Memory B cell (primary cell): Measurements from ENCODE around the gene NPHS2.
A peak's percentile ranks its signal among the peaks of the same experiment; 100 is the strongest.
"Not testable (repeated sequence)": the region's sequence is repeated elsewhere in the genome, so short reads cannot be mapped to it uniquely, and the experiment has no call there.

Experiments
- ATAC-seq: fragments of 150-1000 bp; cut with Tn5 transposase; 2 replicates; pipeline ENCODE4 v1.10.0; 2021; ENCODE audit warnings: low read depth, mild to moderate bottlenecking, moderate library complexity
- DNase-seq, 2 donors: peaks; one replicate each; pipeline ENCODE4 v3.0.0; 2022; ENCODE audit warnings: low spot score in 2 of 2
- H3K27ac Mint-ChIP-seq: one replicate; pipeline ENCODE4 v1.8.0; 2022; ENCODE audit warnings: mild to moderate bottlenecking, moderate library complexity, mixed read lengths
- H3K27me3 Mint-ChIP-seq: one replicate; pipeline ENCODE4 v1.8.0; 2022; ENCODE audit warnings: mixed read lengths
- H3K36me3 Mint-ChIP-seq: one replicate; pipeline ENCODE4 v1.8.0; 2022; ENCODE audit warnings: mild to moderate bottlenecking, mixed read lengths
- H3K4me1 Mint-ChIP-seq: one replicate; pipeline ENCODE4 v1.8.0; 2022; ENCODE audit warnings: mixed read lengths
- H3K4me3 Mint-ChIP-seq: one replicate; pipeline ENCODE4 v1.8.0; 2022; ENCODE audit warnings: mild to moderate bottlenecking, moderate library complexity, mixed read lengths
- H3K9me3 Mint-ChIP-seq: one replicate; pipeline ENCODE4 v1.8.0; 2022; ENCODE audit warnings: mixed read lengths

The NPHS2 gene

DNA sequence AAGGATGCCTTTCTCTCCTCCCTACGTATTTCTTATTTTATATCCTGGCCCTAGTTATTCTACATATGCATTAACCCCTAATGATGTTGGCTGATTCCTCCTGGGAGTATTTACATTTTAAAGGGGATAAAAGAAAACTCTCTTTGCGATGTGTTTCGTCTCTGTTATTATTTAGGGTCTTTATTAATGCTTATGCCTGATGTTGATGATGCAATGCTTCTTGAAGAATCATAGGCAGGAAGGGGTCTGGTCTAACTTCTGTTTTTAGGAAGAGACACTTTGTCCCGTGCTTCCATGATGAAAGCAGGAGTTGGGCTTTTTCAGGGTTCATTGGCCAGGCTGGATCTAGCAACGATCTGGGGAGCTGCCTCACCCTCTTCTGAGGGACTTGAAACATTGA, 761 bp upstream of the NPHS2 start:
- Mint-ChIP-seq H3K4me1 (peaks cover 3% of the 10 kb centered on the region), H3K4me3 (peak overlapping the region; percentile 27), H3K9me3 (no peaks in the 10 kb centered on the region), H3K27me3 (peaks cover 27% of the 10 kb centered on the region), H3K36me3 (no peaks in the 10 kb centered on the region), H3K27ac (no peak overlapping the region)
- DNase-seq (no peak), ATAC-seq (no peak)

DNA sequence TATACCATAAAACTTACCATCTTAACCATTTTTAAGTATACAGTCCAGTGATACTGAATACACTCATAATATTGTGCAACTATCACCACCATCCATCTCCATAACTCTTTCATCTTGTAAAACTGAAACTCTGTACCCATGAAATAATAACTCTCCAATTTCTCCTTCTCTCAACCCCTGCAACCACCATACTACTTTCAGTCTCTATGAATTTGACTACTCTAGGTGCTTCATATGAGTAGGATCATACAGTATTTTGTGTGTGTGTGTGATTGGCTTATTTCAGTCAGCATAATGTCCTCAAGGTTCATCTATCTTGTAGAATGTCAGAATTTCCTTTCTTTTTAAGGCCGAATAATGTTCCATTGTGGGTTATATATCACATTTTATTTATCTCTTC, 17.7 kb downstream of the NPHS2 start:
- H3K9me3 Mint-ChIP-seq, result no peaks in the 10 kb centered on the region
- H3K36me3 Mint-ChIP-seq, result no peaks in the 10 kb centered on the region
- no peak for DNase-seq
- H3K4me1 Mint-ChIP-seq, result no peaks in the 10 kb centered on the region
- no peak for ATAC-seq
- no peak overlapping the region for H3K4me3 Mint-ChIP-seq
- H3K27ac Mint-ChIP-seq, result no peak overlapping the region
- peaks cover 8% of the 10 kb centered on the region for H3K27me3 Mint-ChIP-seq

DNA sequence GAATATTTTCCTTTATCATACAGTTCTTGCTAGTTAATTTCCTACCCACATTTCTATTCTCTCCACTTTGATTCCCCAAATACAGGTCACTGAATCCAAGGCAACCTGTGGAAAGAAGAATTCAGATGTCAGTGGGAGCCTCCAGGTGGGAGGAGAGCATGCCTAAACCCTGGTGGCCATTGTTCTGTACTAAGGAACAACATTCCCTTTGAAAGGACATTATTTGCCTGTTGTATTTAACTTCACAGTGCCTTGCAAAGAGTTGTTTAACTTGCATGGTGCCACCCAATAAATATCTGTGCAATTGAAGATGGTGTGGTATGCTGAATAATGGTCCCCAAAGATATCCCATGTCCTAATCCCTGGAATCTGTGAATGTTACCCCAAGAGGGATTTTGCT, 21.3 kb downstream of the NPHS2 start:
- peaks cover 4% of the 10 kb centered on the region for H3K4me1 Mint-ChIP-seq
- H3K36me3 Mint-ChIP-seq, result no peaks in the 10 kb centered on the region
- no peak overlapping the region for H3K4me3 Mint-ChIP-seq
- no peak overlapping the region for H3K27ac Mint-ChIP-seq
- no peak for ATAC-seq
- peaks cover 7% of the 10 kb centered on the region for H3K27me3 Mint-ChIP-seq
- no peaks in the 10 kb centered on the region for H3K9me3 Mint-ChIP-seq
- no peak for DNase-seq

DNA sequence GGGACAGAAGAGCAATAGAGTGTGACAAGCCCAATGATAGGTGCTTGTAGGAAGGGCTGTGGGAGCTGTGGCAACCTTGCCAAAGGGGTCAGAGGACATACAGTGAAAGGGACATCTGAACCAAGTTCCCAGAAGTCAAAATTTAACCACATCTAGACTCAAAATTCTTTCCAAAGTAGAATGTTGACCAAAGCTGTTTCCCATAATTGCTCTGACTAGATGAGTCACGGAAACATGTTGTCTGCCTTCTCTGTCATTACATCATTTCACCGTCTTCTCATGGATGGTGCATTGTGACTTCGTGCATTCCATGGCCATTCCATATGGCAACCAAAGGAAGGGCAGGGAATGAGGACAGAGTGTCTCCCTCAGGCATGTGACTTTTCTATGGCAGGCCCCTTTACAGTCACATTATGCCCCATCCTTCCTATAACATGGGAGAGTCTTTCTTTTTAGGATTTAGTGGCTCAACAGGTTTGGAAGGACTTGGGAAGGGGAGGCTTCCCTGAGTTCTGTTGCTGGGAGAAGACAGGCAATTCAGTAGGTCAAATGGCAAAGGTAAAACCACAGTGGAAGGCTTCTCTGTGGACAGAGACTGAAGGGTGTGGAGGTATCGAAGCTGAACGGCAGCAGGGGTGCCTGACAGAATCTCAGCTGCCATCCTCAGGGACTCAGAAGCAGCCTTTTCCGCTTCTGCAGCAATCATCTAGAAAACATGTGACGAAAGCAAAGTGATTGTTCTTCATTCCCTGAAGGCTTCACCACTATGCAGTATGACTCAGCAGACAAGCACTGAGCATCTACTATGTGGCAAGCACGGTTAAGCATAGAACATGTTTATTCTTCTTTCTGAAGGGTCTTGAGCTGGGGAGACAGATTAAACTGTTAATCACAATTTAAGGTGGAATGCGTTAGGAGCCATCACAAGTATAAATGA, 24.7 kb downstream of the NPHS2 start:
- ATAC-seq (no peak), DNase-seq (no peak)
- Mint-ChIP-seq H3K27ac (no peak overlapping the region), H3K9me3 (no peaks in the 10 kb centered on the region), H3K4me3 (no peak overlapping the region), H3K4me1 (peaks cover 4% of the 10 kb centered on the region), H3K27me3 (peaks cover 3% of the 10 kb centered on the region), H3K36me3 (no peaks in the 10 kb centered on the region)

DNA sequence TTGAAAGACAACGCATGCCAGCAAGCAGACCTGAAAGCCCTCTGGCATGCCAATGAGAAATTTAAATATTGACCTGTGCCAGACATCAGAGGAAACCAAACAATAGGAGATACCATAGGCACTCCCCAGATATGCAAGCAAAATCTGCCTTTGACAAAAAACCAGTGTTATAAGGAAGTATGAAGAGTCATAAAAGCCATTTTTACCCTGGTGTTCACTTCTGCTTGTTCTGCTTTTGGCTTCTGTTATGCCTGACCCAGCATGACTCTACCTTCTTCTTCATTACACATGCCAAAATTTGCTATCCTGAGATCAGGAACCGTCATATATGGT, 26.4 kb downstream of the NPHS2 start:
- Mint-ChIP-seq H3K4me1 (peaks cover 4% of the 10 kb centered on the region), H3K4me3 (no peak overlapping the region), H3K36me3 (no peaks in the 10 kb centered on the region), H3K27ac (no peak overlapping the region), H3K27me3 (peaks cover 5% of the 10 kb centered on the region), H3K9me3 (no peaks in the 10 kb centered on the region)
- DNase-seq (no peak), ATAC-seq (no peak)

DNA sequence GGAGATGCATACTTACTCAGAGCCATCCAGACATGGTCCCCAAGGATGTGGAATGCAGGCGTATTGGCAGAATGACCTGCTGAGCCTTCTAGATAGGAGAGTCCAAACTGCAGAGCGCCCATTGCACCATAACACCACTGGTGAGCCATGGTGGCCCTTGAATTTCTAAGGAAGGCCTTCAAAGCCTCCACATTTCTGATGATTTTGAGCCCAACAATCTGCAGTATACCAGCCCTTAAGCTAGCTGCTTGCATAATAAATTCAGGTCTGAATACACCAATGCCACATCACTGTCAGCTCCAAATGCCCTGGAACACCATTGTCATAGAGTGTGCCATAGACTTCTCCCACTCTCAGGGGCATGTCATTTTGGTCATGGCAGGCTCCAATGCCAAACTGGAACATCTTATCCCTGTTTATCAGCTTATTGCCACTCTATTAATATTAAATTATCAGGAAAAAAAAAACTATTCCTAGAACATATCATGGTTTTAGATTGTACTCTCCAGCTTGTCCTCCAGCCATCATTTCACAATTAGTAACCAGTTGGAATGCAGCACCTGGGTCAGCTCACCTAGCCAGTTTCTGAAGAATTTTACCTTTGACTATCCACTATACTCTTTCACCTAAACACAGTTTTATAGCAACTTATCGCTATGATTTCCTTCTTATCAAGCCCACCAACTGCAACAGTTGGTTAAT, 26.9 kb downstream of the NPHS2 start:
- Mint-ChIP-seq H3K36me3 (no peaks in the 10 kb centered on the region), H3K4me1 (peaks cover 4% of the 10 kb centered on the region), H3K9me3 (no peaks in the 10 kb centered on the region), H3K27ac (no peak overlapping the region), H3K4me3 (no peak overlapping the region), H3K27me3 (peaks cover 5% of the 10 kb centered on the region)
- no peak for DNase-seq
- ATAC-seq, result no peak

DNA sequence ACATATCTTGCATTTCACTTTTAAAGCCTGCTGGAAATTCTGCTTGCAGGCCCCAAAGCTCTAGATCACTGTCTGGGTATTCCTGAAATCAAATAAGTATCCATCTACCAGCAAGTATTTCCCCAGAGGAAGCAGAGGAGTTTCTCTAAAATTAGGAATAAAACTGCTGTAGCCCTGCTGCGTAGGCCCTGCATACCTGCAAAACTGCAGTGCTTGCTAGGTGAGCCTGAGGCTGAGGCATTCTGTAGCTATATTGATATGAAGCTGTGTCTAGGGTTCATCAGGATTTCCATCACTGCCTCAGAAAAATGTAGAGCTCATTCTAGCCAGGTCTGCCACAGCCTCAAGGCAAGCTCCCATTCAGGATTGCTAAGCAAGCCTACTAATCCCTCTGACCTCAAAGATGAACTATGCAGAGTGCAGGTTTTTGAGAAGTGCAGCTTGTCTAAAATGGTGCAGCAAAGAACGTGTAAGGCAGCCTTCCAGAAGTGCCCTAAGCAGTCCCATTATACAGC, 28.7 kb downstream of the NPHS2 start:
- ATAC-seq (no peak), DNase-seq (no peak)
- Mint-ChIP-seq H3K4me3 (no peak overlapping the region), H3K36me3 (no peaks in the 10 kb centered on the region), H3K27me3 (peaks cover 8% of the 10 kb centered on the region), H3K27ac (no peak overlapping the region), H3K9me3 (no peaks in the 10 kb centered on the region), H3K4me1 (peaks cover 3% of the 10 kb centered on the region)

DNA sequence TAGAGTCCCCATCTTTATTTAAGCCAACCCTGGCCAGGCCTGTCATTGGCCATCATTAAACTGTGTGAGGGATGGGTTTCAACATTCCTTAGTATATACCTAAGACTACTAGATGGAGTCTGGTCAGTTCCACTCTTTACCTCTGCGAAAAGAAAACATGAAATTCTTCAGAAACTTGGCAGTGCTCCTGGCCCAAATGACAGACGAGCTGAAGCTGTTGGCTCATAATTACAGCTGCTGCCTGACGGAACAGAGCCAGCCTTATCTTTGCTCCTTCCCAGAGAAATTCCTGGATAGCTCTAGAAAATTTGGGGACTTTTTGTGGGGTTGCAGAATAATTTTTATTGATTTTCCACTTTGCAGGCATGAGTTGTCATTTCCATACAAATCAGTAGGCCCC, 30.4 kb downstream of the NPHS2 start:
- H3K9me3 Mint-ChIP-seq, result no peaks in the 10 kb centered on the region
- no peak overlapping the region for H3K4me3 Mint-ChIP-seq
- no peak for DNase-seq
- no peaks in the 10 kb centered on the region for H3K4me1 Mint-ChIP-seq
- ATAC-seq, result no peak
- no peaks in the 10 kb centered on the region for H3K36me3 Mint-ChIP-seq
- peaks cover 6% of the 10 kb centered on the region for H3K27me3 Mint-ChIP-seq
- H3K27ac Mint-ChIP-seq, result no peak overlapping the region

DNA sequence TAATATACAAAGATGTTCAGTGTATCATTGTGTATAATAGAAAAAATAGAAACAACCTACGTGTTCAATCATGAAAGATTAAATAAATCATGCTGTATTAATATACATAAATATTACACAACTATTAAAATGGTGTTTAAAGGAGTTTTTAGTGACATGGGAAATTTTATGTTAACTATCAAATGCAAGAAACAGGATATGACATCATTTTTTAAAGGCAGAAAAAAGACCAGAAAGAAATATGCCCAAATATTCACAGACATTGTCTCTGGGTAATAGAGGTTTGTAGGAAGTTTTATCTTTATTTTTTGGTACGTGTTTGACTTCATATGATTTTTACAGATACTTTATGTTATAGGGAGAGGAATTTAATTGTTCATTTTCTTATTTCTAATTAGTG, 34.0 kb downstream of the NPHS2 start:
- no peak overlapping the region for H3K4me3 Mint-ChIP-seq
- H3K27me3 Mint-ChIP-seq, result peaks cover 10% of the 10 kb centered on the region
- no peak for ATAC-seq
- peaks cover 2% of the 10 kb centered on the region for H3K36me3 Mint-ChIP-seq
- H3K9me3 Mint-ChIP-seq, result peaks cover 3% of the 10 kb centered on the region
- no peak overlapping the region for H3K27ac Mint-ChIP-seq
- no peaks in the 10 kb centered on the region for H3K4me1 Mint-ChIP-seq
- DNase-seq, result no peak

DNA sequence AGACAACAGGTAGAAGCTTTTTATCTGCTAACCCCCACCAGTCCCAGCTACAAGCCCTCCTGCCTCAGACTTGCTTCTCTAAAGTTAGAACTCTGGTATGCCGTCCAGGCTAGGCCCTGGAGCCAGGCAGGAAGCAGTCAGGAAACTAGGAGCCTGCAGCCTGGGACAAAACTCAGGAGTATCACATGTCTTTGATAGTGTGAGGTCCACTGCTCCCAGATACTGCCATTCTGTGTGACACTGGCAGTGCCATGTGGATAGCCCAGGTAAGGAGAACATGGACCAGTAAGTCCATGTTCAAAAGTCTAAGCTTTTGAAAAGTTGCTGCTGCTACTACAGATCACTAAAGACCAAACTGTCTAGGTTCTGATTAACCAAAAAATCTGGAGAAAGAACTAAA, 45.4 kb downstream of the NPHS2 start:
- Mint-ChIP-seq H3K27ac (no peak overlapping the region), H3K4me3 (no peak overlapping the region), H3K9me3 (no peaks in the 10 kb centered on the region), H3K4me1 (no peaks in the 10 kb centered on the region), H3K36me3 (no peaks in the 10 kb centered on the region), H3K27me3 (peaks cover 4% of the 10 kb centered on the region)
- ATAC-seq, result no peak
- DNase-seq, result no peak

DNA sequence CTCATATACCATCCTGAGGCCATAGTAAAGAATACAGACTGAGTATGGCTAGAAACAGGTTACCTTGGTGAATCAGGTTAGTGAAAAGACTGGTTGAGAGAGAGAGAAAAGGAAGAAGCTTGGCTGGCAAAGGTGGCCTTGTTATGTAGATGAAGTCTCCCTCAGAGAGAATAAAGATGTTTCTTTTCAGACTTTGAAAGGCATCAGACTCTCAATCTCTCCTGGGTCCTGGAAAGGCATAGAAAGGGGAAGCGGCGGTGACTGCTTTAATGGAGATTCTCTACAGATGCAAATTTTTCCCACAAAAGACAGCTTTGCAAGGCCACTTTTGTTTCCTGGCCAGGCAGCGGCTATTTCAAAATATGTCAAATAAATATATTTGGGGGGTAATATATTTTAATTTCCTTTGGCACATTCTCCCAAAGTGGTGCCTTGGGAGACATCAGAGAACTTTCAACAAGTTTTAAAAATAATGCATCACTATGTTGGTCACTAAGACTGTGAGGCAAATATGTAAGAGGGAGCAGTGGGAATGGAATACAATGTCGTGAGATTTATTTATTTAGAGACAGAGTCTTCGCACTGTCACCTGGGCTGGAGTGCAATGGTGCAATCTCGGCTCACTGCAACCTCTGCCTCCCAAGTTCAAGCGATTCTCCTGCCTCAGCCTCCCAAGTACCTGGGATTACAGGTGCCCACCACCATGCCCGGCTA, 46.1 kb downstream of the NPHS2 start:
- H3K27ac Mint-ChIP-seq, result no peak overlapping the region
- no peaks in the 10 kb centered on the region for H3K4me1 Mint-ChIP-seq
- H3K36me3 Mint-ChIP-seq, result no peaks in the 10 kb centered on the region
- H3K4me3 Mint-ChIP-seq, result no peak overlapping the region
- H3K27me3 Mint-ChIP-seq, result peaks cover 7% of the 10 kb centered on the region
- no peak for ATAC-seq
- DNase-seq, result no peak
- H3K9me3 Mint-ChIP-seq, result no peaks in the 10 kb centered on the region

DNA sequence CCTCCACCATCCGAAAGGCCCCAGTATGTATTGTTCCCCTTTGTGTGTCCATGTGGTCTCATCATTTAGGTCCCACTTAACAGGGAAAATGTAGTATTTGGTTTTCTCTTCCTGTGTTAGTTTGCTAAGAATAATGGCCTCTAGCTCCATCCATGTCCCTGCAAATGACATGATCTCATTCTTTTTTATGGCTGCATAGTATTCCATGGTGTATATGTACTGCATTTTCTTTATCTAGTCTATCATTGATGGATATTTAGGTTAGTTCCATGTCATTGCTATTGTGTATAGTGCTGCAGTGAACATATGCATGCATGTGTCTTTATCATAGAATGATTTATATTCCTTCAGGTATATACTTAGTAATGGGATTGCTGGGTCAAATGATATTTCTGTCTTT, 57.2 kb downstream of the NPHS2 start:
- not testable (repeated sequence) for H3K4me3 Mint-ChIP-seq, ATAC-seq, DNase-seq, H3K27ac Mint-ChIP-seq, H3K9me3 Mint-ChIP-seq, H3K4me1 Mint-ChIP-seq, H3K36me3 Mint-ChIP-seq, H3K27me3 Mint-ChIP-seq

DNA sequence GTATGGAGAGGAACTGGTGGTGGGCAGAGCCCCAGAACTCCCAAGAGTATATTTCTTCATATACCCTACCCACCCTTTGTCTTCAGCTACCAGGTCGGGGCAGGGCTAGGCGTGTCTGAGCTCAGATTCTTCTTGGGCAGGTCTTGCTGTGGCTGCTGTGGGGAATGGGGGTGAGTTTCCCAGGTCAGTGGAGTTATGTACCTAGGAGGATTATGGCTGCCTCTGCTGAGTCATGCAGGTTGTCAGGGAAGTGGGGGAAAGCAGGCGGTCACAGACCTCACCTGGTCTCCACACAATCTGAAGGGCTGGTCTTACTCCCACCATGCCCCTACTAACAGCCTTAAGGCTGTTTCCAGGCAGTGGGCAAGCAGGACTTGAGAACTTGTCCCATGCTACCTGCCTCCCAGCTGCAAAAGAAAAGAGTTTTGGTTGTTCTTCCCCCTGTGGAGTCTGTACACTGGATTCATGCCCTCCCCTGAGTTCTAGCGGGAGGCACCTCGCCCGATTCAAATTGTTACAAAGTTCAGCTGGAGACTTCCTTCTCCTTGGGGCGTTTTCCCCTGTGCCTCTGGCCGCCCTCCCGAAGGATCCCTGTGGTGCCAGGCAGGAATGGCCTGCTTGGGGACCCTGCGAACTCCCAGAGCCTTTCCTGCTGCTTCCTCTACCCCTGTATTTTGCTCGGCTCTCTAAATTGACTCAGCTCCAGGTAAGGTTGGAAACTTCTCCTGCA, 58.6 kb downstream of the NPHS2 start:
- no peak for DNase-seq
- no peak for ATAC-seq
- H3K4me1 Mint-ChIP-seq, result no peaks in the 10 kb centered on the region
- no peak overlapping the region for H3K27ac Mint-ChIP-seq
- H3K36me3 Mint-ChIP-seq, result peaks cover 2% of the 10 kb centered on the region
- peaks cover 9% of the 10 kb centered on the region for H3K9me3 Mint-ChIP-seq
- no peak overlapping the region for H3K4me3 Mint-ChIP-seq
- peaks cover 6% of the 10 kb centered on the region for H3K27me3 Mint-ChIP-seq
